ENCODE measurements around the gene CITED1.

Gene CITED1

DNA sequence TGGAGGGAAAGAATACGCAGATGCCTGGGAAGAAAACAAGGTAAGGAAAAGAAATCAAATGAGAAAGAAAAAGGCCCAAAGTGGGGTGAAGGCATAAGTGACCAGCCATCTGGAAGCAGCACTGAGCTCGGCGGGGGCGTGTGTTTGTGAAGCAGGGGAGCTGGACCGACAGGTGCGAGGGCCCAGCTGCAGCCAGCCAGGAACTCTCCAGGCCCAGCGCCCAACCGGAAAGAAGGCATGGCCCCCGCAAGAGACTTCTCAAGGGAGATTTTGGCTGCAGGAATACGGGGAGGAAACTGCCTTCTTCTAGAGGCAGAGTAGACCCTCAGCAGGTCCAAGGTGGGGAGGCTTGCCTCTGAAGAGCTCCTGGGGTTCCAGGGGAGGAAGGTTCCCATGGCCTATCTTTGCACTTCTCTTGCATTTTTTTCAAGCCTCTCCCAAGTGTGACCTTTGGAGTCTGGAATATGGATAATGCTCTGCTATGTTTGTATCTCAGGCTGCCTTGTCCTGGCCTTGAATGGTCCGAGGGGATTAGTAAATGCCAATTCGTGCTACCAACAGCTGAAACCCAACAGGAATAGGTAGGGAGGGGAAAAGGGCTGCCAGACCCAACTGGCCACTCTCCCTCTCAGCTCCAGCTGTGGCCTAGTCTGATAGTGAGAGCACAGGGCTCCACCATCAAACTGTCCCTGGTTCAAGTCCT is 10.8 kb upstream of the CITED1 start:
- TF ChIP-seq, protein P1, sequence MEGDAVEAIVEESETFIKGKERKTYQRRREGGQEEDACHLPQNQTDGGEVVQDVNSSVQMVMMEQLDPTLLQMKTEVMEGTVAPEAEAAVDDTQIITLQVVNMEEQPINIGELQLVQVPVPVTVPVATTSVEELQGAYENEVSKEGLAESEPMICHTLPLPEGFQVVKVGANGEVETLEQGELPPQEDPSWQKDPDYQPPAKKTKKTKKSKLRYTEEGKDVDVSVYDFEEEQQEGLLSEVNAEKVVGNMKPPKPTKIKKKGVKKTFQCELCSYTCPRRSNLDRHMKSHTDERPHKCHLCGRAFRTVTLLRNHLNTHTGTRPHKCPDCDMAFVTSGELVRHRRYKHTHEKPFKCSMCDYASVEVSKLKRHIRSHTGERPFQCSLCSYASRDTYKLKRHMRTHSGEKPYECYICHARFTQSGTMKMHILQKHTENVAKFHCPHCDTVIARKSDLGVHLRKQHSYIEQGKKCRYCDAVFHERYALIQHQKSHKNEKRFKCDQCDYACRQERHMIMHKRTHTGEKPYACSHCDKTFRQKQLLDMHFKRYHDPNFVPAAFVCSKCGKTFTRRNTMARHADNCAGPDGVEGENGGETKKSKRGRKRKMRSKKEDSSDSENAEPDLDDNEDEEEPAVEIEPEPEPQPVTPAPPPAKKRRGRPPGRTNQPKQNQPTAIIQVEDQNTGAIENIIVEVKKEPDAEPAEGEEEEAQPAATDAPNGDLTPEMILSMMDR (IDR thresholded peaks at IDR 0.05; ENCODE audit: extremely low read depth, missing control alignments) = no peak
- no peak for DNase-seq (ENCODE audit: low spot score)

DNA sequence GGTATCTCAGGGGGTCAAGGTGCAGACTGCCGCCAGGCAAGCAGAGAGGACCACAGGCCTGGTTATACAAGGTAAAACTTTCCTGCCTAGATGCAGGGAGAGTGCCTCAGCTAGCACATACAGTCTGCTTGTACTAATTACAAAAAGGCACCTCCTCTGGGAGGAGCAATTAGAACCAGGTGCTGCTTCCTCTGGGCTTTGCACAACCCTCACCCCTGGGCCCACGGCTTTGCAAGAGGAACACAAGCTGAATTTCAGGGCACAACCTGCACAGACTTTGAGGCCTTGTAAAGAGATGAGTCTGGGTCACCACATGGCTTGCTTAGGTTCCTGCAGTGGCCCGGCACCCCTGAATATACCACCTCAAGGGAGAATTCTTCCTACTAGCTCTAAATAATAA is 9.2 kb upstream of the CITED1 start:
- no peak for DNase-seq (ENCODE audit: low spot score)
- TF ChIP-seq, protein P1 (IDR thresholded peaks at IDR 0.05; ENCODE audit: extremely low read depth, missing control alignments) = no peak

DNA sequence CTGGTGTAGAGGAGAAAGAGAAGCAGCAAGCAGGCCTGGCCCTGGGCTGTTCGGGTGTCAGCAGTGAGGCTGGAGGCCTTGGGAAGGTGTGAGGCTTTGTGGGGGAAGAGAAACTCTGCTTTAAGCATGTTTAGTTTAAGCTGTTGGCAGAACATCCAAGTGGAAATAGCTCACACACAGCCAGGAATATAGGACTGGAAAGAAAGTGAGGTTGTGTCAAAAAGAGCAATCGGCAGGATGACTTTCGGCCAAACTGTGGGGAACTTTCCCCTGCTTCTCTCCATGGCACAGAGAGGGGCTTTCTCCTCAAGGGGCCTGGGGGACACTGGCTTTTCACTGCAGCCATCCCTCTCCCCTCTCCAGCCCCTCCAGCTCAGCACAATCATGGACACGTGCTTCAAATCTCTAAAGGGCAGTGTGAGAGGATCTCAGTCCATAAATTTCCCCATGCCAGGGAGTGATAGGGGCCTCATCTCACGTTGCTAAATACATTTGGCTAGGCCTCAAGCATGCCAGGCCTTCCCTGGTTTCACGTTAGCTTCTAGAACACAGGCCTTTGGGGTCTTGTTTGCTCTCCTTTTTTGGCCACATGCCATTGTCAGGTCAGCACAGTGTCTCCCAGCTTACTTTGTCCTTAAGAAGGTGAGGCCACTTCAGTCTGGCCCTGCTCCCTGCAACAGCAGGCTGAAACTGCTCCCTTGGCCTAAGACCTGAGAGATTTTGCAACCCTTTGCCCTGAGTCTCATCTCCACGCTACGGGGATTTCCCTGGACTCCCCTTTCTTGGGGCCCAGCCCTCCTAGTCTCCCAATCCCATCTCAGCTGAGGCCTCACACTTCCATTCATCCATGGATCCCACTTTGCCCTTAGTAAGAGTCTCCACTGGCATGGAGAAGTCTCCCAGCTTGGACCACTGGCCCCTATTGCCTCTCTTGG is 8.3 kb upstream of the CITED1 start:
- DNase-seq (ENCODE audit: low spot score) = no peak
- TF ChIP-seq, protein P1 (IDR thresholded peaks at IDR 0.05; ENCODE audit: extremely low read depth, missing control alignments) = no peak

DNA sequence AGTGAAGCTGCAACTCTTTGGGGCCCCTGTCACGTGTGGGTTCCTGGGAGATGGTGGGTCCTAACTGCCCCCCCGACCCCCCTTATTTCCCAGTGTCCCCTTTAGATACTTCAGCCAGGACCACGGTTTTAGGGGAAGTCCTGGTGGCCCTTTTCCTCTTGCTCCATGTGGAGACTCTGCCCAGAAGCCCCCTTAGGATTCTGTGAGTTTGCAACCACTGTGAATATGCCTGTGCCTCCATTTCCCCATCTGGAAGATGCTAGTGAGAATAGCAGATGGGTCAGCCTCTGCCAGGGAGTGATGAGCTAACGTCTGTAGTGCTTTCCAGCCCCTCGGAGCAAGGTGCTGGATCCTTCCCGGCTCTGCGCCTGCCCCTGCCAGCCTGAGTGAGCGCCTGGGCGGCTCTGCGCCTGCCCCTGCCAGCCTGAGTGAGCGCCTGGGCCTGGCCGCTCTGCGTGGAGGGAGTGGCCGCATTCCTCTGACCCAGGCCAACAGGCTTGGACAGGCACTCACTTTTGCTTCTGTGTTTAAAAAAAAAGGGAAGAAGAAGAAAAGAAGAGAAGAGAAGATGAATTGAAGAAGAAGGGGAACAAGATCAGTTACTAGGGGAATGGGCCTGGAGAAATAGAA is 6.7 kb upstream of the CITED1 start:
- no peak for DNase-seq (ENCODE audit: low spot score)
- TF ChIP-seq, protein P1 (IDR thresholded peaks at IDR 0.05; ENCODE audit: extremely low read depth, missing control alignments) = no peak

DNA sequence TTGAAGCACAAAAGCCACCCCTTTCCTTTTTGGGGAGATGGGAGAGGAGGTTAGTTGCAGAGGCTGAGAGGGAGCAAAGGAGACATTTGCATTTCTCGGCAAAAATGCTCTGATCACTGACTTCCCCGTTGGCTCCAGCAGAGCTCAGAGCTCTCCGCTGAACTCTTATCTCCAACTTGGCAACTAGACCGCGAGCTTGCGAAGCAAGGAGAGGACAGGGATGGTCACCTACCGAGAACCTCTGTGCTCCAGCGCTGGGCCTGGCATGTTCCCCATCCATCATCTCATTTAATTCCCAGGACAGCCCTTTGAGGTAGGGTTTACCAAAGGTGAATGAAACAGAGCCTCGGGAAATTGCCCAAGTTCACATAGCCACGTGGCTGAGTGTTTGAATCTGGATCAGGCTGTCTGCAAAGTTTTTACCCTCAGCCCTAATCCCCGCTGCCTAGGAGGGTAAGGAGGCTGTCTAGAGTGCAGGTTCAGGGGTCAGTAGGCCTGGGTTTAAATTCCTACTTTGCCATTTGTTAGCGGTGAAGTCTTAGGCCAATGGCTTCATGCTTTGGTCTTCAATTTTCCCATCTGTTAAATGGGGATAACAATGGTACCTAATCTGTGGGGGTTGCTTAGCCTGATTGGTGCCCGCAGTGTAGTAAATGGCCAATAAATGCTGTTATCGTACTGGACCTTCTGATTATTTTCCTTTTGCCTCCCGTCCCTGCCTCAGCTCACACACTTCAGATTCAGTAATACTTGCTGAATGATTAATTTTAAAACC is 3.8 kb upstream of the CITED1 start:
- TF ChIP-seq, protein P1 (IDR thresholded peaks at IDR 0.05; ENCODE audit: extremely low read depth, missing control alignments) = no peak
- no peak for DNase-seq (ENCODE audit: low spot score)

DNA sequence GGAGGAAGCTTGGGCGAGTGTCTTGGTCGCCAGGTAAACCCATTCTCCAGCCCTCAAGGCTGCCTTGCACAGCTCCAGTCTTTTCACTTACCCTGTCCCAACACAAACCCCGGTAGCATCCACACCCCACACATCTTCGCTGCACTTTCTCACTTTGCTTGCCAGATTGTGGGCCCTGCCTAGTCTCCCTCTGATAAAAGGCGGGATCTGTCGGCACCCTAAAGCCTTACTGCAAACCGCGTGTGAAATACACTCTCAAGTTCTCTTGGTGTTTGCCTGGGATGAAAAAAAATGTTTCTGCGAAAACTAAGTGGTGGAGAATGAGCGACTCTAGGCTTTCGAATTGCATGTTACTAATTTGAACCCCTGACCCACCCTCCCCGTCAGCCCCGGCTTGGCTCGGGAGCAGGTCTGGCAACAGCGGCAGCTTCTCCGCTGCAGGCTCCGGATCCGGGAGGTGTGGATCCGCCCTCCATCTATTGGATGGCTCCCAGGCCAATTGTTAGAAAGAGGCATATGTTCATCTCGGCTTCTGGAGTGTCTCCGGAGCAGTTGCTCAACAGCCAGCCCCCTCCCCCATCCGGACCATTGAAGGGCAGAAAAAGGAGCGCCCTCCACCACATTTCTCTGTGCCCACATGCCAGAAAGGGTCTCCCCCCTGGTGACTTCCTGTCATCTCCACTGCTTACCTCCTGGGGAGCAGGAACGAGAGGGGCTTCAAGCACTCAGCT is 3.0 kb upstream of the CITED1 start:
- TF ChIP-seq, protein P1 (IDR thresholded peaks at IDR 0.05; ENCODE audit: extremely low read depth, missing control alignments) = no peak
- DNase-seq (ENCODE audit: low spot score) = peak; percentile 59
